ENCODE results near the gene TMEM260. TPM values are rescaled to one million over a fixed set of nuclear protein-coding genes. Genes with fewer than 3 reads are reported as not detected.
"Not testable (repeated sequence)": the region's sequence is repeated elsewhere in the genome, so short reads cannot be mapped to it uniquely, and the experiment has no call there.

TMEM260 gene
- total RNA-seq, 3 donors from 2014 or later: 18.6 to 25.3 (median 20.7) TPM

DNA sequence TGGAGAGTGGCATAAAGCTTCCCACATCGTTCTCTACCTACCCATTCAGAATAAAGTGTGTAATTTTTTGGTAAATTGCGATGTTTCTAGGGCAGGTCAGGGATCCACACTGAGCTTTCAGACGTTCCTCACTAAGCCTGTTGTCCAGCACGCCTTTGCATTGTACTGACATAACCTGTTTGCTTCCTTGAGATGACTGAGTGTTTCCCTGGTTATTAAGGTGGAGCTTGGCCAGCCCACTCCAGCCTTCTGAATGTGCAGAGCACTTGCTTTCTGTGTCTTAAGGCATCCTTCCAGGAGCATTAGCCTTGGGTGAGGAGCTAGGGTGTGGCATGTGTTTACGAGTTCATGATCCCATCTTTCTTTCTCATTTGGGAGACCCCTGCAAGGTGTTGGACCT is 96.4 kb downstream of the TMEM260 start:
- TF ChIP-seq, protein P1, sequence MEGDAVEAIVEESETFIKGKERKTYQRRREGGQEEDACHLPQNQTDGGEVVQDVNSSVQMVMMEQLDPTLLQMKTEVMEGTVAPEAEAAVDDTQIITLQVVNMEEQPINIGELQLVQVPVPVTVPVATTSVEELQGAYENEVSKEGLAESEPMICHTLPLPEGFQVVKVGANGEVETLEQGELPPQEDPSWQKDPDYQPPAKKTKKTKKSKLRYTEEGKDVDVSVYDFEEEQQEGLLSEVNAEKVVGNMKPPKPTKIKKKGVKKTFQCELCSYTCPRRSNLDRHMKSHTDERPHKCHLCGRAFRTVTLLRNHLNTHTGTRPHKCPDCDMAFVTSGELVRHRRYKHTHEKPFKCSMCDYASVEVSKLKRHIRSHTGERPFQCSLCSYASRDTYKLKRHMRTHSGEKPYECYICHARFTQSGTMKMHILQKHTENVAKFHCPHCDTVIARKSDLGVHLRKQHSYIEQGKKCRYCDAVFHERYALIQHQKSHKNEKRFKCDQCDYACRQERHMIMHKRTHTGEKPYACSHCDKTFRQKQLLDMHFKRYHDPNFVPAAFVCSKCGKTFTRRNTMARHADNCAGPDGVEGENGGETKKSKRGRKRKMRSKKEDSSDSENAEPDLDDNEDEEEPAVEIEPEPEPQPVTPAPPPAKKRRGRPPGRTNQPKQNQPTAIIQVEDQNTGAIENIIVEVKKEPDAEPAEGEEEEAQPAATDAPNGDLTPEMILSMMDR (IDR thresholded peaks at IDR 0.05): no peak

DNA sequence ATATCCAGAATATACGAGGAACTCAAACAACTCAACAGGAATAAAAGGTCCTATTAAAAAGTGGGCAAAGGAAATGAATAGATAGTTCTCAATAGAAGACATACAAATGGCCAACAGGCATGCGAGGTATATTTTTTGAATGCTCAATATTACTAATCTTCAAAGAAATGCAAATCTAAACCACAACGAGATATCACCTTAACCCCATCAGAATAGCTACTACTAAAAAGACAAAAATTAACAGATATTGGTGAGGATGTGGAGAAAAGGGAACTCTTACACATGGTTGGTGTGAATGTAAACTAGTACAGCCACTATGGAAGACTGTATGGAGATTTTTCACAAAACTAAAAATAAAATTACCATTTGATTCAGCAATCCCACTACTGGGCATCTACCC is 99.2 kb downstream of the TMEM260 start:
- Histone ChIP-seq H3K9me3 (no peaks in the 10 kb centered on the region), H3K4me3 (no peak overlapping the region), H3K36me3 (ENCODE audit: low read depth) (no peaks in the 10 kb centered on the region), H3K4me1 (ENCODE audit: low read depth) (no peaks in the 10 kb centered on the region)
- DNase-seq (no peak), ATAC-seq (no peak)
- intact Hi-C loops (cut with DNase I, micrococcal nuclease): no loop called here
- TF ChIP-seq, protein P1 (IDR thresholded peaks at IDR 0.05): no peak

More for the DNA sequence above, 96.4 kb downstream of the TMEM260 start:
- DNase-seq (no peak), ATAC-seq (no peak)
- Histone ChIP-seq H3K4me1 (ENCODE audit: low read depth) (no peaks in the 10 kb centered on the region), H3K4me3 (no peak overlapping the region), H3K36me3 (ENCODE audit: low read depth) (no peaks in the 10 kb centered on the region), H3K9me3 (no peaks in the 10 kb centered on the region)
- intact Hi-C loops (cut with DNase I, micrococcal nuclease): no loop called here

DNA sequence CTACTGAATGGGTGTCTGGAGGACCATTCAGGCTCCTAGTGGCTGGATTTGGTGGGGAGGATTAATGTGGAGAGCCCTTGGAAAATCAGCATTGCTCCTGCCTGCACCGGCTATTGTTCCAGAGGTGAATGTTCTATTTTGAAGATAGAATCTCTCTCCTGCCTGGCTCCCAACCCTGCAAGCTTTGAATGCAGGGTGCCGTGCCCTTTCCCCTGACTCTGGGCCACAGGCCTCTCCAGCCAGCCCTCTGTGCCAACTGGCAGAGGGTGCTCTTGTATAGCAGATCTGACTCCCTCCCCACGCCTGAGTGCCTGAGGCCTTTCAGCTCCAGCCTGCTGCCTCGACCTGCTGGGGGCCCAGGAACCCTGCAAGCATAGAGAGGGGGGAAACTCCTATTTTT is 106.8 kb downstream of the TMEM260 start:
- peak in 1 of 3 donors; percentile 9 for DNase-seq
- H3K4me3 ChIP-seq: no peak overlapping the region

DNA sequence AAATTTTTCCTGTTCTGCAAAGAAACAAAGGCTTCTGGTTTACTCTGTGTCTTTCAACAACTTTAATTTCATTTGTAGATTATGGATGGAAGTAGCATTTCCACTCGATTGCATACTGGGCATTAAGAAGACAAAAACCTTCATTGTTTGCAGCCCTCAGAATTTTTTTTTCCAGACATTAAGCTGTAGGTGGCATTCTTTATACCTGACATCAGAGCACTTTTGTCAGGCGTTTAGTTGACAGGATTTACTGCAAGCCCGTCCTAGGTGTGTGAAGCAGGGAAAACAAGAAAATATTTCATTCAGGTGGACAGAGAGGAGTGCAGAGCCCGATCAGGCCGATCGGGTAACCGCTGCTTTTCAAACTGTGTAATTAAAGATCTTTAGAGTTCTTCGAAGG is 107.5 kb downstream of the TMEM260 start:
- H3K36me3 ChIP-seq (ENCODE audit: low read depth): no peaks in the 10 kb centered on the region
- DNase-seq (no peak), ATAC-seq (no peak)
- H3K9me3 ChIP-seq: no peaks in the 10 kb centered on the region
- TF ChIP-seq, protein P1 (IDR thresholded peaks at IDR 0.05): no peak
- intact Hi-C loops (cut with DNase I, micrococcal nuclease): no loop called here
- no peaks in the 10 kb centered on the region for H3K4me1 ChIP-seq (ENCODE audit: low read depth)
- H3K4me3 ChIP-seq: no peak overlapping the region

More for the DNA sequence above, 106.8 kb downstream of the TMEM260 start:
- H3K4me1 ChIP-seq (ENCODE audit: low read depth): no peaks in the 10 kb centered on the region
- TF ChIP-seq, protein P1 (IDR thresholded peaks at IDR 0.05): no peak
- intact Hi-C loops (cut with DNase I, micrococcal nuclease): no loop called here
- H3K9me3 ChIP-seq: no peaks in the 10 kb centered on the region
- no peak for ATAC-seq
- H3K36me3 ChIP-seq (ENCODE audit: low read depth): no peaks in the 10 kb centered on the region

DNA sequence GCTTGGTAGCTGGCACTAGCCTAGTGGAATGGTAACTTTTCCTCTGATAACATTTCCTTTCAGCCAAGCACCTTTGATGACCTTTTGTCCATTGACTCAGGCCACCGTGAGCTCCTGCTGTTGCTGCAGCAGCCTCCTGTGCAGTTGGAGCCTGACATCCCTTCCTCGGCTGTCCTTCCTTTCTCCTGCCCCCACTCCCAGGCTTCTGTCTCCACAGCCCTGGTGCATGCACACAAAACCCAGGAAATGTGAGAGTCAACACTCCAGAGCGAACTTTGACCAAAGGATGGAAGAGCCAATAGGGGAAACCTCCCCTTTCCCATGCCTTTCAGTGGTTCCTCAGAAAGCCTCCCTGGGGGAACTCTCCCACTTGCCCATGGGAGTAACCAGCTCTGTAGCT is 115.0 kb downstream of the TMEM260 start:
- Histone ChIP-seq H3K4me3 (no peak overlapping the region), H3K9me3 (no peaks in the 10 kb centered on the region), H3K36me3 (ENCODE audit: low read depth) (no peaks in the 10 kb centered on the region), H3K4me1 (ENCODE audit: low read depth) (no peaks in the 10 kb centered on the region)
- intact Hi-C loops (cut with DNase I, micrococcal nuclease): no loop called here
- DNase-seq (no peak), ATAC-seq (no peak)
- TF ChIP-seq, protein P1 (IDR thresholded peaks at IDR 0.05): no peak

DNA sequence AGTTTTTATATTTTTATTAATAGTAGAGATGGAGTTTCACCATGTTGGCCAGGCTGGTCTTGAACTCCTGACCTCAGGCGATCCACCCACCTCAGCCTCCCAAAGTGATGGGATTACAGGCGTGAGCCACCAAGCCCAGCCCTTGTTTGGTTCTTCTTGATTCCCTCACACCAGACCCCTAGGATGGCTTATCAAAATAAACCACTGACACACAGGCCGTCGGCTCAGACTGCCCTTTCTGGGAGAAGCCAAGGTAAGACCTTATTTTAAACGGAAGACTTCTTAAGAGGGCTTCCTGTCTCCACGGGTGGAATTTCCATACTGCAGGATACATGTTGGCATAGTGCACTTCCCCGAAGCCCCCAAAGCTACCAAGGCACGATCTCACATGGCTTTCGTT is 115.6 kb downstream of the TMEM260 start:
- H3K4me3 ChIP-seq; DNase-seq; H3K36me3 ChIP-seq (ENCODE audit: low read depth); intact Hi-C loops (cut with DNase I, micrococcal nuclease); H3K9me3 ChIP-seq; H3K4me1 ChIP-seq (ENCODE audit: low read depth); ATAC-seq: not testable (repeated sequence)

Other genes with a start within 250 kb of the TMEM260 start
- not detected for gene OTX2, start 230.7 kb downstream of the TMEM260 start, total RNA-seq